ENCODE data around the gene ZNF644.

- no peak for TF ChIP-seq CTCF (IDR thresholded peaks at IDR 0.05 in 4 of 5, conservative IDR thresholded peaks at IDR 0.05 in 1 of 5)
- no peak for TF ChIP-seq POLR2A (IDR thresholded peaks at IDR 0.05)
These were observed 7.4 kb downstream of the ZNF644 start for GRCh38 chr1:91014475-91014874.

Measured in gastrocnemius medialis (tissue), 4 donors.